ENCODE measurements around the gene STK4.

- TF ChIP-seq POLR2A (IDR thresholded peaks at IDR 0.05) (no peak), POLR2AphosphoS5 (IDR thresholded peaks at IDR 0.05) (no peak), CTCF (IDR thresholded peaks at IDR 0.05) (no peak), EP300 (IDR thresholded peaks at IDR 0.05) (no peak)
Observed at GRCh38 chr20:44917399-44917798, 48.9 kb upstream of the STK4 start.

All from suprapubic skin (tissue), 4 donors.